Large intestine (tissue), 3 donors: ENCODE measurements around the gene ASXL1. TPM values are rescaled to one million over a fixed set of nuclear protein-coding genes. Genes with fewer than 3 reads are reported as not detected.
A peak's percentile ranks its signal among the peaks of the same experiment; 100 is the strongest.

Source experiments
- DNase-seq, 2 donors: peaks; one replicate each; pipeline versions ENCODE4 v3.0.0 to v3.0.0-alpha.2; 2013
- H3K27ac ChIP-seq: one replicate; pipeline ENCODE4 v1.5.1; 2013; ENCODE audit warnings: low read length
- H3K27me3 ChIP-seq: 2 replicates; pipeline ENCODE4 v1.6.1; 2013; ENCODE audit warnings: low read length; ENCODE audit not compliant: control insufficient read depth, insufficient read depth
- H3K36me3 ChIP-seq: 2 replicates; pipeline ENCODE4 v1.6.1; 2013; ENCODE audit warnings: low read length; ENCODE audit not compliant: control insufficient read depth, insufficient read depth
- H3K4me1 ChIP-seq: one replicate; pipeline ENCODE4 v1.6.1; 2013; ENCODE audit warnings: low read length; ENCODE audit not compliant: control insufficient read depth, insufficient read depth
- H3K4me3 ChIP-seq: one replicate; pipeline ENCODE4 v1.5.1; 2013; ENCODE audit warnings: low read length
- H3K9me3 ChIP-seq: one replicate; pipeline ENCODE4 v1.6.1; 2013; ENCODE audit warnings: mild to moderate bottlenecking, low read depth, low read length, moderate library complexity; ENCODE audit not compliant: control insufficient read depth
- WGBS: methylation state at CpG from one replicate; pipeline ENCODE4 v1.1.5; 2013; ENCODE audit warnings: low lambda C conversion rate; ENCODE audit not compliant: insufficient coverage; 5-methylcytosine and 5-hydroxymethylcytosine counted together
- polyA plus RNA-seq: library from polyadenylated mRNA; unstranded; fragments of 120-200 nt; gene quantifications from one replicate; pipeline ENCODE4 v1.2.1, GENCODE V29; 2013

Gene ASXL1
- polyA plus RNA-seq, 1 donor: 69.3 TPM

- no peak for DNase-seq
- H3K4me3 ChIP-seq: no peak overlapping the region
- peaks cover 96% of the 10 kb centered on the region for H3K36me3 ChIP-seq
- WGBS: no CpG with 5 or more reads among the region's 27 CpGs
- no peaks in the 10 kb centered on the region for H3K27me3 ChIP-seq
- peaks cover 6% of the 10 kb centered on the region for H3K4me1 ChIP-seq
- H3K27ac ChIP-seq: no peak overlapping the region
- H3K9me3 ChIP-seq: no peaks in the 10 kb centered on the region
Observed at GRCh38 chr20:32451682-32452461, 93.7 kb downstream of the ASXL1 start.

GRCh38 chr20:32452776-32453466 lies 94.8 kb downstream of the ASXL1 start:
- Histone ChIP-seq H3K4me3 (no peak overlapping the region), H3K27ac (no peak overlapping the region), H3K4me1 (peaks cover 5% of the 10 kb centered on the region), H3K27me3 (no peaks in the 10 kb centered on the region), H3K9me3 (no peaks in the 10 kb centered on the region), H3K36me3 (peaks cover 86% of the 10 kb centered on the region)
- no peak for DNase-seq
- 100% methylated on average over 1 of the region's 24 CpGs for WGBS

GRCh38 chr20:32453467-32454163 lies 95.5 kb downstream of the ASXL1 start:
- no CpG with 5 or more reads among the region's 28 CpGs for WGBS
- Histone ChIP-seq H3K36me3 (peaks cover 81% of the 10 kb centered on the region), H3K27ac (no peak overlapping the region), H3K27me3 (no peaks in the 10 kb centered on the region), H3K9me3 (no peaks in the 10 kb centered on the region), H3K4me1 (peaks cover 12% of the 10 kb centered on the region), H3K4me3 (no peak overlapping the region)
- no peak for DNase-seq

GRCh38 chr20:32454164-32455145 lies 96.3 kb downstream of the ASXL1 start:
- no CpG with 5 or more reads among the region's 31 CpGs for WGBS
- Histone ChIP-seq H3K4me3 (no peak overlapping the region), H3K27ac (no peak overlapping the region), H3K36me3 (peaks cover 80% of the 10 kb centered on the region), H3K27me3 (no peaks in the 10 kb centered on the region), H3K9me3 (no peaks in the 10 kb centered on the region), H3K4me1 (peaks cover 16% of the 10 kb centered on the region)
- DNase-seq: no peak

GRCh38 chr20:32455171-32455900 lies 97.2 kb downstream of the ASXL1 start:
- H3K9me3 ChIP-seq: no peaks in the 10 kb centered on the region
- DNase-seq: no peak
- no peaks in the 10 kb centered on the region for H3K27me3 ChIP-seq
- no peak overlapping the region for H3K4me3 ChIP-seq
- no peak overlapping the region for H3K27ac ChIP-seq
- peaks cover 78% of the 10 kb centered on the region for H3K36me3 ChIP-seq
- no CpG with 5 or more reads among the region's 12 CpGs for WGBS
- H3K4me1 ChIP-seq: peaks cover 16% of the 10 kb centered on the region

- Histone ChIP-seq H3K36me3 (peaks cover 78% of the 10 kb centered on the region), H3K27ac (no peak overlapping the region), H3K9me3 (no peaks in the 10 kb centered on the region), H3K4me3 (no peak overlapping the region), H3K4me1 (peaks cover 16% of the 10 kb centered on the region), H3K27me3 (no peaks in the 10 kb centered on the region)
- 100% methylated on average over 1 of the region's 35 CpGs for WGBS
- DNase-seq: no peak
Observed at GRCh38 chr20:32455901-32456701, 98.0 kb downstream of the ASXL1 start.

GRCh38 chr20:32456869-32457478 lies 98.8 kb downstream of the ASXL1 start:
- Histone ChIP-seq H3K27me3 (no peaks in the 10 kb centered on the region), H3K27ac (no peak overlapping the region), H3K9me3 (no peaks in the 10 kb centered on the region), H3K36me3 (peaks cover 74% of the 10 kb centered on the region), H3K4me3 (peak overlapping the region; percentile 17), H3K4me1 (peaks cover 20% of the 10 kb centered on the region)
- peak in 1 of 2 donors; percentile 41 for DNase-seq
- WGBS: no CpG with 5 or more reads among the region's 36 CpGs

- Histone ChIP-seq H3K4me1 (peaks cover 25% of the 10 kb centered on the region), H3K27ac (no peak overlapping the region), H3K36me3 (peaks cover 73% of the 10 kb centered on the region), H3K9me3 (no peaks in the 10 kb centered on the region), H3K27me3 (no peaks in the 10 kb centered on the region), H3K4me3 (peak overlapping the region; percentile 17)
- no CpG with 5 or more reads among the region's 29 CpGs for WGBS
- peak in 1 of 2 donors; percentile 56 for DNase-seq
Observed at GRCh38 chr20:32457479-32457986, 99.4 kb downstream of the ASXL1 start.
